Measurements from ENCODE around the gene CASP8AP2. TPM values are rescaled to one million over a fixed set of nuclear protein-coding genes. Genes with fewer than 3 reads are reported as not detected.

The CASP8AP2 gene
- total and polyA plus RNA-seq, 9 of the 15 experiments (the other 6 are each of a cell fraction or from before 2014, with no cell fraction given) = 10.6 to 30.0 (median 19.1) TPM

DNA sequence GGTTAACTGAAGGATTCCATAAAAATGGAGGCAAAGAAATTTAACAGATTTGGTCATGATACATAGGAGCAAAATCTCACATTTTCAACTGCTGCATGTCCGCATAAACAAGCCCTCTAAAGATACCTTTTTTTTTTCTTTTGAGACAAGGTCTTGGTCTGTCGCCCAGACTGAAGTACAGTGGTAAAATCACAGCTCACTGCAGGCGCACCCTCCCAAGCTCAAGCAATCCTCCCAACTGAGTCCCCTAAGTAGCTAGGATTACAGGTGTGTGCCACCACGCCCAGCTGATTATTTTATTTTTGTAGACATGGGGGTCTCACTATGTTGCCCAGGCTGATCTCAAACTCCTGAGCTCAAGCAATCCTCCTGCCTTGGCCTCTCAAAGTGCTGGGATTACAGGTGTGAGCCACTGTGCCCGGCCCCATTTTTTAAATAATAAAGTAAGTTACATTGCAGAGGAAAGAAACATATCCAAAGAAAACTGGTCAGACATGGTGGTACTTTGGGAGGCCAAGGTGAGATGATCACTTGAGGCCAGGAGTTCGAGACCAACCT, 23.8 kb upstream of the CASP8AP2 start:
- BruUV-seq (replicated peaks) = no TSS peak
- WGBS (ENCODE audit: insufficient coverage, low coverage, missing lambda C conversion rate) = 72% methylated on average over 6 of the region's 6 CpGs
- Histone ChIP-seq H3K9me3 (replicated peaks; ENCODE audit: control insufficient read depth, insufficient read depth, low read depth, low read length) (no peaks in the 10 kb centered on the region), H2AFZ (ENCODE audit: low read depth, low read length) (no peak overlapping the region), H3K4me1 (replicated peaks in 1 of 2; ENCODE audit: control insufficient read depth in 2 of 2, insufficient read depth in 2 of 2, low read length in 2 of 2) (peaks cover 4 to 16% of the 10 kb centered on the region in 2 experiments; a peak in 4 of 5 replicates), H3K27me3 (ENCODE audit: control insufficient read depth in 2 of 2, insufficient read depth in 2 of 2, low read length in 2 of 2) (no peaks in the 10 kb centered on the region), H3K4me3 (no peak overlapping the region), H3K36me3 (ENCODE audit: control insufficient read depth, insufficient read depth, low read length) (peaks cover 28% of the 10 kb centered on the region; the same call in 2 of the 3 replicates), H3K27ac (ENCODE audit: extremely low read depth, low read depth, low read length) (no peak overlapping the region), H3K9me1 (ENCODE audit: control insufficient read depth, insufficient read depth, low read length) (no peaks in the 10 kb centered on the region), H3K4me2 (ENCODE audit: insufficient read depth, low read length) (no peak overlapping the region), H3K79me2 (ENCODE audit: control insufficient read depth, insufficient read depth, low read length) (peaks cover 78% of the 10 kb centered on the region), H4K20me1 (replicated peaks; ENCODE audit: control insufficient read depth, insufficient read depth, low read length) (peaks cover 2% of the 10 kb centered on the region; the same call in 1 of the 2 replicates), H3K9ac (ENCODE audit: insufficient read depth in 1 of 2, low read depth in 2 of 2, low read length in 2 of 2) (no peak overlapping the region)
- intact Hi-C loops (cut with micrococcal nuclease) (no loop called here), in situ Hi-C loops (cut with MboI) (no loop called here)
- TF ChIP-seq MBD2 (IDR thresholded peaks at IDR 0.05; ENCODE audit: borderline replicate concordance, low read depth) (no peak), MAX (CRISPR knock-in tag; IDR thresholded peaks at IDR 0.05) (no peak), STAG1 (CRISPR knock-in tag; IDR thresholded peaks at IDR 0.05; ENCODE audit: borderline replicate concordance) (no peak), ZNF354B (CRISPR knock-in tag; IDR thresholded peaks at IDR 0.05) (no peak), PHB (CRISPR knock-in tag; IDR thresholded peaks at IDR 0.05) (no peak), GTF2B (IDR thresholded peaks at IDR 0.05; ENCODE audit: extremely low read depth, insufficient read length) (no peak), SNIP1 (IDR thresholded peaks at IDR 0.05; ENCODE audit: low read depth) (no peak), ZNF165 (CRISPR knock-in tag; IDR thresholded peaks at IDR 0.05; ENCODE audit: borderline replicate concordance) (no peak), ETV6 (IDR thresholded peaks at IDR 0.05; ENCODE audit: borderline replicate concordance in 1 of 2, low read depth in 2 of 2, low read length in 1 of 2) (no peak), ETV6 (CRISPR knock-in tag; IDR thresholded peaks at IDR 0.05; ENCODE audit: borderline replicate concordance) (no peak), ZNF77 (CRISPR knock-in tag; IDR thresholded peaks at IDR 0.05) (no peak), SUPT5H (IDR thresholded peaks at IDR 0.05) (no peak), ARID2 (IDR thresholded peaks at IDR 0.05) (no peak), KAT8 (IDR thresholded peaks at IDR 0.05; ENCODE audit: low read depth) (no peak)
- TF ChIP-seq, protein P1, sequence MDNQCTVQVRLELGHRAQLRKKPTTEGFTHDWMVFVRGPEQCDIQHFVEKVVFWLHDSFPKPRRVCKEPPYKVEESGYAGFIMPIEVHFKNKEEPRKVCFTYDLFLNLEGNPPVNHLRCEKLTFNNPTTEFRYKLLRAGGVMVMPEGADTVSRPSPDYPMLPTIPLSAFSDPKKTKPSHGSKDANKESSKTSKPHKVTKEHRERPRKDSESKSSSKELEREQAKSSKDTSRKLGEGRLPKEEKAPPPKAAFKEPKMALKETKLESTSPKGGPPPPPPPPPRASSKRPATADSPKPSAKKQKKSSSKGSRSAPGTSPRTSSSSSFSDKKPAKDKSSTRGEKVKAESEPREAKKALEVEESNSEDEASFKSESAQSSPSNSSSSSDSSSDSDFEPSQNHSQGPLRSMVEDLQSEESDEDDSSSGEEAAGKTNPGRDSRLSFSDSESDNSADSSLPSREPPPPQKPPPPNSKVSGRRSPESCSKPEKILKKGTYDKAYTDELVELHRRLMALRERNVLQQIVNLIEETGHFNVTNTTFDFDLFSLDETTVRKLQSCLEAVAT (IDR thresholded peaks at IDR 0.05) = no peak
- TF ChIP-seq, protein P2, sequence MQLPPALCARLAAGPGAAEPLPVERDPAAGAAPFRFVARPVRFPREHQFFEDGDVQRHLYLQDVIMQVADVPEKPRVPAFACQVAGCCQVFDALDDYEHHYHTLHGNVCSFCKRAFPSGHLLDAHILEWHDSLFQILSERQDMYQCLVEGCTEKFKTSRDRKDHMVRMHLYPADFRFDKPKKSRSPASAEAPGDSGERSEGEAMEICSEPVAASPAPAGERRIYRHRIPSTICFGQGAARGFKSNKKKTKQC (CRISPR knock-in tag; IDR thresholded peaks at IDR 0.05) = no peak
- ChIA-PET CTCF (ENCODE audit: low intra/inter-chr PET ratio) (no interaction called here), POLR2A (no interaction called here)
- DNase-seq (ENCODE audit: extremely low read depth in 1 of 4, low spot score in 3 of 4) (no peak), ATAC-seq (no peak), FAIRE-seq (no peak)

All from K562 (cell line).